HFF-Myc (cell line): ENCODE results near the gene HOXD8.
A peak's percentile ranks its signal among the peaks of the same experiment; 100 is the strongest.

Experiments used
- DNase-seq: peaks from one replicate; pipeline ENCODE4 v3.0.0-alpha.2; 2011; ENCODE audit warnings: low read depth; ENCODE audit errors: extremely low read depth
- H3K4me3 ChIP-seq: replicated peaks from 2 replicates; pipeline ENCODE4 v1.5.1; 2011; ENCODE audit warnings: low read depth, mild to moderate bottlenecking, control low read depth, low read length
- CTCF ChIP-seq: IDR thresholded peaks from 2 replicates; pipeline ENCODE4 v1.5.1; 2012; ENCODE audit warnings: mild to moderate bottlenecking, low read depth, low read length, control low read depth; ENCODE audit errors: missing control alignments

Gene HOXD8

DNA sequence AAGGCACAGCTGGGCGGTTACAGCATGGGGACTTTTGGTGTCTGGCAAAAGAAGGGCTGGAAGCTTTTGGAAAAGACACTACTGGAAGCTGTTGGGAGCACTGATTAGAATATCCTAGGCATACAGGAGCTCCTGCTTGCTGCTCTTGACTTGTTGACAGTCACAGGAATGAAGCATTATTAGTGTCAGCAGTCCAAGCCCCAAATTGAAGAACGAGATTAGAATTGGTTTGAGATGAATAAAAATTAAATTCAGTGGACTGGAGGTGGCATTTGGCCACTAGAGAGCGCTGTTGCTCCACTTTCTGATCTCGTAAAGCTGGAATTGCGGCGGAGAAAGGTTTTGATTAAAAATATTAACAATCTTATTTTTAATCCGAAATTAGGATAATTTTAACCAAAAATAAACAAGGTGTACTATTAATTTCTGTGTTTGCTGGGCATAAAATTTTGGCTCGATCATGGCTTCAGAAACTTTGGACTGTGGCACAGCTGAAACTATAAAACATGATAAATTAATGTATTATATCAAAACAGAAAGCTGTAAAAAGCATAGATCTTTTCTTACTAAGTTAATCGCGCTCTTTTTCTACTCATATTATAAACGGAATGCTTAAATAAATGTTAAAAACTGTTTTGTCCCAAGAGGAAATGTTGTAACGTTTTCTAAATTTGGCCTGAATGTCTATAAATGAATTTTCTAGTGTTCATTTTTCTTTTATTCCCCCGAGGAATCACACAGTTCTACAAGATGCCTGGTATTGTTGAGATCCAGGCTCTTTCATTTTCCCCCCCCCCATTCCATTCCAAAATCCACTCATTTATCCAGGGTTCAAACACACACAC, 2.4 kb upstream of the HOXD8 start:
- DNase-seq = peak; percentile 32
- no peak overlapping the region for H3K4me3 ChIP-seq
- TF ChIP-seq CTCF = peak; percentile 68

DNA sequence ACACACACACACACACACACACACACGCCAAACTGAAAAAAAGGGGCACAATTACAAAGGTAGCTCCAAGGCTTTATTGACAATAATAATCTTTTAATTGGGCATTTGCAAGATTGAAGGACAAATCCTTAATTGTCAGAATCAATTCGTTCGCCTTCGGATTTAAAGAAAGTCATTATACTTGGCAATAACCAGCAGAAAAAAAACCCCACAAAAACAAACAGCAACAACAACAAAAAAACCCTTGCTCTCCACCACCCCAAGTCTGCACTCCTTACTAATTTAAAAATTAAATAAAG, 1.8 kb upstream of the HOXD8 start:
- H3K4me3 ChIP-seq = no peak overlapping the region
- TF ChIP-seq CTCF = no peak
- no peak for DNase-seq

- H3K4me3 ChIP-seq = no peak overlapping the region
- TF ChIP-seq CTCF = no peak
- DNase-seq = no peak
Observed at GRCh38 chr2:176128172-176128981, 1.1 kb upstream of the HOXD8 start.

GRCh38 chr2:176129813-176130146, 275 bp downstream of the HOXD8 start:
- no peak for DNase-seq
- 0 out of 2 replicates have a peak overlapping the region, but pooled peaks have one; percentile 11 for H3K4me3 ChIP-seq
- no peak for TF ChIP-seq CTCF

- TF ChIP-seq CTCF = no peak
- no peak overlapping the region for H3K4me3 ChIP-seq
Observed at GRCh38 chr2:176130147-176130956, 847 bp downstream of the HOXD8 start.

GRCh38 chr2:176130957-176131847, 1.7 kb downstream of the HOXD8 start:
- no peak for TF ChIP-seq CTCF

More at GRCh38 chr2:176130147-176130956, 847 bp downstream of the HOXD8 start:
- no peak for DNase-seq

More at GRCh38 chr2:176130957-176131847, 1.7 kb downstream of the HOXD8 start:
- DNase-seq = no peak
- H3K4me3 ChIP-seq = no peak overlapping the region
